Jurkat, Clone E6-1 (cell line): ENCODE measurements around the gene STXBP3. TPM values are rescaled to one million over a fixed set of nuclear protein-coding genes. Genes with fewer than 3 reads are reported as not detected.
"Not testable (repeated sequence)": the region's sequence is repeated elsewhere in the genome, so short reads cannot be mapped to it uniquely, and the experiment has no call there.

Experiments used
- DNase-seq: peaks from one replicate; pipeline ENCODE4 v3.0.0-alpha.2; 2011; ENCODE audit warnings: low read depth, low spot score
- H3K4me3 ChIP-seq: 2 replicates; pipeline ENCODE4 v1.5.1; 2011; ENCODE audit warnings: mild to moderate bottlenecking, low read length, control low read depth, moderate library complexity
- polyA plus RNA-seq: library from polyadenylated mRNA; unstranded; fragments of >200 nt; gene quantifications from one replicate; pipeline ENCODE4 v1.2.1, GENCODE V29; 2012; ENCODE audit warnings: missing spikeins; ENCODE audit not compliant: insufficient read length, insufficient read depth

The STXBP3 gene, protein sequence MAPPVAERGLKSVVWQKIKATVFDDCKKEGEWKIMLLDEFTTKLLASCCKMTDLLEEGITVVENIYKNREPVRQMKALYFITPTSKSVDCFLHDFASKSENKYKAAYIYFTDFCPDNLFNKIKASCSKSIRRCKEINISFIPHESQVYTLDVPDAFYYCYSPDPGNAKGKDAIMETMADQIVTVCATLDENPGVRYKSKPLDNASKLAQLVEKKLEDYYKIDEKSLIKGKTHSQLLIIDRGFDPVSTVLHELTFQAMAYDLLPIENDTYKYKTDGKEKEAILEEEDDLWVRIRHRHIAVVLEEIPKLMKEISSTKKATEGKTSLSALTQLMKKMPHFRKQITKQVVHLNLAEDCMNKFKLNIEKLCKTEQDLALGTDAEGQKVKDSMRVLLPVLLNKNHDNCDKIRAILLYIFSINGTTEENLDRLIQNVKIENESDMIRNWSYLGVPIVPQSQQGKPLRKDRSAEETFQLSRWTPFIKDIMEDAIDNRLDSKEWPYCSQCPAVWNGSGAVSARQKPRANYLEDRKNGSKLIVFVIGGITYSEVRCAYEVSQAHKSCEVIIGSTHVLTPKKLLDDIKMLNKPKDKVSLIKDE
- 25.9 TPM for polyA plus RNA-seq

DNA sequence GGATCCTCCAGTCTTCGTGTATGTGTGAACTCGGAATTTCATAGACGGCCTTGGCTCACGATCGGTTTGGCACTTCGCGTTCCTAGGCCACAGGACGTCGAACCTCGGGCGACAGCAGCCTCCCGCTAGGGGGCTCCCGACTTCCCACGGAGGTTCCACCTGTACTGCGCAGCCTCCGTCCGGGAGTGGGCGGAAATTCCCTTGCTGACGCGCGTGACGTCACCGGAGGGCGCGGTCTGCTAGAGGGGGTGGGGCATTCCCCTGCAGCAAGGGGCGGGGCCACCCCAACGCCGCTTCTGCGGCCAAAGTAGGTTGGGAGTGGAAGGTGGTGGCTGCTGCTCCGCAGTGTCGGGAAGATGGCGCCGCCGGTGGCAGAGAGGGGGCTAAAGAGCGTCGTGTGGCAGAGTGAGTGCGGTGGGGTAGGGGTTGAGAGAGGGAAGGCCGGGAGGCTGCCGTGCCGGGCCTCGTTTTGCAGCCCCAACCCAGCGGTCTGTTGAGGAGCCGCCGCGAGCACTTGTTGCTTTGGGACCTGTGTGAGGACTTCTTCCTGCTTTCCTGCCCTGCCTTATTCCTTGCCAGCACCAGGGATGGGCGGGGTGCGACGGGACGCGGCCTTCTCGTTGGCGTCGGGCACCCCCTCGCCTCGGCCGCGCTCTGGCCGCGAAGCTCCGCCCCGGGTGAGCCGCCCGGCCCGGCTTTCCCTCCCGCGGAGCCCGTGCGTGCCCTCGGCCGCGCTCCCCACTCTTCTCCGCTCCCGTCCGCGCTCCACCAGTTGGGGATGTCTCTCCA, at the start of gene STXBP3:
Gene STXBP3, plus strand, starts transcription at position 293 of the 789 bp plus-strand sequence. Its CDS starts 64 bp downstream, at position 357.
- peak; percentile 96 for DNase-seq
- H3K4me3 ChIP-seq, result peak within 1 kb of the TSS; percentile 85

DNA sequence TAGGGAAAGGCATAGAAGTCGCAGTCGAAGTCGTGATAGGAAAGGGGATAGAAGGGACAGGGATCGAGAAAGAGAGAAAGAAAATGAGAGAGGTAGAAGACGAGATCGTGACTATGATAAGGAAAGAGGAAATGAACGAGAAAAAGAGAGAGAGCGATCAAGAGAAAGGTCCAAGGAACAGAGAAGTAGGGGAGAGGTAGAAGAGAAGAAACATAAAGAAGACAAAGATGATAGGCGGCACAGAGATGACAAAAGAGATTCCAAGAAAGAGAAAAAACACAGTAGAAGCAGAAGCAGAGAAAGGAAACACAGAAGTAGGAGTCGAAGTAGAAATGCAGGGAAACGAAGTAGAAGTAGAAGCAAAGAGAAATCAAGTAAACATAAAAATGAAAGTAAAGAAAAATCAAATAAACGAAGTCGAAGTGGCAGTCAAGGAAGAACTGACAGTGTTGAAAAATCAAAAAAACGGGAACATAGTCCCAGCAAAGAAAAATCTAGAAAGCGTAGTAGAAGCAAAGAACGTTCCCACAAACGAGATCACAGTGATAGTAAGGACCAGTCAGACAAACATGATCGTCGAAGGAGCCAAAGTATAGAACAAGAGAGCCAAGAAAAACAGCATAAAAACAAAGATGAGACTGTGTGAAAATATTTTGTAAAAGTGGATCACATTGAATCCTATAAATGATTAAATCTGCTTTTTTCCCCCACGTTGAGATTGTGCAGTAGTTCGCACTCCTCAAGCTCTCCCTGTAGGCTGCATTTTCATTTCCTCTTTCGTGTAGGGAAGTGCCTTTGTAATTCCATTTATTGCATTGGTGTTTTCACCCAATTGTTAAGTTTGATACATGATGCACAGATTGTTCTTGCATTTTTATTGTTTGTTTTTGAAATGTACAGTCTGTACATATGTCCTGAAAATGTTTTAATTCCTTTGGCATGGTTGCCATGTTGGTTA, 46.8 kb upstream of the STXBP3 start:
- no peak for DNase-seq
- H3K4me3 ChIP-seq, result no peak overlapping the region

DNA sequence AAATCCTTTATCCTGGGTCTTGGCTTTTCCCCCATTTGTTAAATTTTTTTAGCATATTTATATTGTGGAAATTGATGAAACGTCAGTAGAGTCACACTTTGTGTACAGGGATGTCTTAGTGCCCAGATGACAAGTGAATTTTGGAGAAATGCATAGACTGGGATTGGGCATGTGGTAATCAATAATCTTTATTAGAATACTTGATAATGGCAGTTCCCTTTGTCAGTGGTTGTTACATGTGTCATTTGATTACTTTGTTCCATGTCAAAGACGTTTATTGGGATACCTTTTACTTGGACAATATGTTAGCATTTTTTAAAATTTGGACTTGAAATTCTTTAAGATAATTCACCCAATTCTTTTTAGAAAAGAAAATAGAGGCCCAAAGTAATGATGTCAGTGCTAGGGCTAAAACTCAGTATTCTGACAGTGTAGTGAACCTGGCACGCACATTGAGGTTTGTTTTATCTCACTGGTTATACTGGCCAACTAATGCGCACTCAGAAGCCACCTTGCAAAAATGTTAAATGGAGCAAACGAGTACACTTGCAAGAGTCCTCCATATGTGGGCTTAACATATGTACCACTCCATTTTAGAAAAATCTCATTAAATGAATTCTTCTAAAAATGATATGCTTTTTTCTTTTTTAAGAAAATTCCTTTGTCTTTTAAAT, 45.2 kb upstream of the STXBP3 start:
- no peak for DNase-seq
- no peak overlapping the region for H3K4me3 ChIP-seq

DNA sequence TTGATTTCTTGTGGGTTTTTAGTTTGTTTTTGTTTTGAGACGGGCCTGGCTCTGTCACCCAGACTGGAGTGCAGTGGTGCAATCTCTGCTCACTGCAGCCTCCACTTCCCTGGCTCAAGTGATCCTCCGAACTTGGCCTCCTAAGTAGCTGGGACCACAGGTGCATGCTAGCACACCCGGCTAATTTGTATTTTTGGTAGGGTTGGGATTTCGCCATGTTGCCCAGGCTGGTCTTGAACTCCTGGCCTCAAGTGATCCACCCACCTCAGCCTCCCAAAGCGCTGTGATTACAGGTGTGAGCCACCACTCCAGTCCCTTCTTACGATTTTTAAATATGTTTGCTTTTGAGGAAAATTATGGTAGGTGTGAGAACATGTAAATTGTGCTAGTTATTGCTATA, 44.4 kb upstream of the STXBP3 start:
- DNase-seq, H3K4me3 ChIP-seq: not testable (repeated sequence)

DNA sequence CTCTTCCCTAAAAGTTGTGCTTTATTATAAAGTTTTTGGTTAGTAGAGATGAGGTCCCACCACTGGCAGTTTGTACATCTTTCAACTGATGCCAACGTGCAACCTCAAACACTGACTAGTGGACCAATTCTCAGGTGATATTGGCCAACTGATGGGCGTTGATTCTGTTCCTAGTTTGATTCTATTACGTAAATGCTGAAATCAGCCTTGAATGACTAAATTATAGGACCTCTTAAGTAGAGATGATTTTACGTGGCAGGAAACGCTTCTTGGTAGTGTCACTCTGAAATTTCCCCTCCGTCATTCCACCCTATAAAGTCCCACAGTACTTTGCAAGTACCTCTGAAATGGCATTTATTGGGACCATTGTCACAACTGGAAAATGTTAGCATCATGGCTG, 42.5 kb upstream of the STXBP3 start:
- DNase-seq, result peak; percentile 37
- H3K4me3 ChIP-seq, result peak overlapping the region; percentile 17

DNA sequence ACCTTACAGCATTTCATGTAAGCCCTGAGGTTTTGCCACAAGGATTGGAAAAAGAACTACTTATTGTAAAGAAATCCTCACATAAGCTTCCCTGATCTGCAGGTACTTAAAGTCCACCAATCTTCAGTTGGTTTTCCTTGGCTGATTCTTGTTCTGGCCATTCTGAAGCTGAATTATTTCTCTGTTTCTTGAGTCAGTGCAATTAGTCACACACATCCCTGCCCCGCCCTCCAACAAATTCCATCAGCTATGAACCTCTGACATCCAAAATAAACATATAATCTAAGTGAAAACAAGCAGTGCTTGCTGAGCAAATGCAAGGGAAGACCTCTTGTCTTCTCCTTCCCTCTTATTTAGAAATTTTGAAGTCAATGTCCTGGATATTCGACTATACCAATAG, 42.0 kb upstream of the STXBP3 start:
- DNase-seq, result no peak
- H3K4me3 ChIP-seq, result no peak overlapping the region

DNA sequence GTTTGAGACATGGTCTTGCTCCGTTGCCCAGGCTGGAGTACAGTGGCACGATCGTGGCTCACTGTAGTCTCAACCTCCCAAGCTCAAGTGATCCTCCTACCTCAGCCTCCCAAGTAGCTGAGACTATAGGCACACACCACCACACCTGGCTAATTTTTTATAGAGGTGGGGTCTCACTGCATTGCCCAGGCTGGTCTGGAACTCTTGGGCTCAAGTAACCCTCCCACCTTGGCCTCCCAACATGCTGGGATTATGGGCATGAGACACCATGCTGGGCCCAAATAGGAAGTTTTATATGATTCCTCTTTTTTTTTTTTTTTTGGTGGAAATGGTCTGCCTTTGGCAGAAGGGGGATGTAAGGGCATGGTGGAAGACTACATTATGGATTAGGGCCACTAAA, 39.8 kb upstream of the STXBP3 start:
- no peak for DNase-seq
- H3K4me3 ChIP-seq, result no peak overlapping the region

DNA sequence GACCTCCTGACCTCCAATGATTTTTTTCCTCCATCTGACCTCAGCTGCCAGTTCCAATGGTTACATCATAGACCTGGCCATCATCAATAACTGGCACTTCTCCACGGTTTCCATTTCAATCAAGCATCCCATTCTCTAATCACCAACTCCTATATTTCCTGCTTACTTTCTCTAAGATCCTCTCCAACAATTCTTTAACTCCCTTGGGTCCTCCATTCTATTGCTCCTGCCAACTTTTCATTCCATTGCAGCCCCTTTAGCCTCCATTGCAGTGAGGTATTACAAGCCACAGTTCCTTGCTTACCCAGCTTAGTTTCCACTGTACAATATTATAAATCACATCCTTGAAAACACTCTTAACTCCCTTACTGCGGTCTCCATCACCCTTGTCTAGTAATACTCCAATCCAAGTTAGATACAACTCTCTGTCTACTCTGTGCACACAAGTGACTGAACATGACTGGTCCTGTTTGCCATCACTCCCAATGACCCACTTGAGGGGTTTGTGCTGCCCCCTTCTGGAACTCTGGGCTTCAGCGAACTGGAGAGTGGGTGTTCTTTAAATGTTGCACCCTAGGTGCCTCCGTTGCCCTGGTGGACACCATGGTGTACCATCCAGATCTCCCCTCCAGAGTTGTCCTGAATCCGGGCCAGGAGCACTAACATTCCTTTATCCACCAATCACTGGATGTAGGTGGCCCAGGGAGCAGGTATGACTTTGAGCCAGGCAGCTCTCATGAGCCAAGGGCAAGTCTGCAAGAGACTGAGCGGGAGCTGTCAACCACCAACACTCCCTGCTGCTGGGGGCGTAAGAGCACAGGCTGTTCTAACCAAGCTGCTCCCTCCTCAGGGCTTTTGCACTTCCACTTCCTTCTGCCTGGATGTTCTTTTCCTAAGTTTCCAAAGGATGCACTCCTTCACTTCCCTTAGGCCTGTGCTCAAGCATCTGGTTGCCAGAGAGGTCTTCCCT, 37.5 kb upstream of the STXBP3 start:
- DNase-seq, result peak; percentile 54
- no peak overlapping the region for H3K4me3 ChIP-seq

DNA sequence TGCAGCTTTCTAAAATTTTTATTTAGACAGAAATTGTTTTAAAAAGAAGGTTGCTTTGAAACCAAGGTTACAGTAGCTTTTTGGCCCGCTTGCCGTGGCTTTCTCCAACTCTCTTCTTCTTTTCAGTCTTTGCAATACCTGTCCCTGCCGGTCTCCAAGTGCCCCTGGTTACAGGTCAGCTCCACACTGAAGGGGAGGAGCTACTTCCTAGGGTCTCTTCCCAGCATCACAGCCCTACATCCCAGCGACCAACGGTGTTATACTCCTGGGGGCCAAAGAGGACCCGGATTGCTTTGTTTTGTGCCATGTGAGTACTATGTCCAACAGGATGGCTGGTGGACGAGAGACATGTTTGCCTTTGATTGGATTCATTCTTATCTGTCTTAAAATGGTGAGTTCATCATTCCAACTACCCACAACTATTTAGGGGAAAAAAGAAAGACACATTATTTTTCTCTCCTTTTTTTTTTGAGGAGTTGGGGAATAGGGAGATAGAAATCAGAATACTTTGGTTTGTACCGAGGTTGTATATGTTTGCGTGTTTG, 33.8 kb upstream of the STXBP3 start, which contains the start of gene FNDC7:
Gene FNDC7, plus strand, starts transcription at position 303 of the 545 bp plus-strand sequence. Its CDS starts 26 bp downstream, at position 329.
- no peak within 1 kb of the TSS for H3K4me3 ChIP-seq
- no peak for DNase-seq

DNA sequence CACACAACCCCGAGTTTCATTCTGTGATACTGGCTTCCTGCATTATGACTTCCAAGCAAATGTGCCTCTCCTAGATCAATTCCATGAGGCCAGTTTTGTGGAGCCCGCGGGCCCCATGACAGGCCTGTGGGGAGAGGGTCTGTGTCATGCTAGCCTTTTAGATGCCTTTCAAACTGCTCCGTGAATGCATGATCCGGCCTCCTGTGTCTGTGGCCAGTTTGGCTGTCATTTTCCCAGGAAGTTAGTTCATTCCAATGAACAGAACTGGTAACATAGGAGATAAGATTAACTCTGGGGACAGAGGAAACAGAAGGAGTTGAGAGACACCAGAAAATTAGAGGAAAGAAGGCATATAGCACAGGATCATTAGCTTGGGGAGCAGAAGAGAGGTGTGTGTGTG, 30.5 kb upstream of the STXBP3 start:
- H3K4me3 ChIP-seq, result no peak overlapping the region
- DNase-seq, result no peak

DNA sequence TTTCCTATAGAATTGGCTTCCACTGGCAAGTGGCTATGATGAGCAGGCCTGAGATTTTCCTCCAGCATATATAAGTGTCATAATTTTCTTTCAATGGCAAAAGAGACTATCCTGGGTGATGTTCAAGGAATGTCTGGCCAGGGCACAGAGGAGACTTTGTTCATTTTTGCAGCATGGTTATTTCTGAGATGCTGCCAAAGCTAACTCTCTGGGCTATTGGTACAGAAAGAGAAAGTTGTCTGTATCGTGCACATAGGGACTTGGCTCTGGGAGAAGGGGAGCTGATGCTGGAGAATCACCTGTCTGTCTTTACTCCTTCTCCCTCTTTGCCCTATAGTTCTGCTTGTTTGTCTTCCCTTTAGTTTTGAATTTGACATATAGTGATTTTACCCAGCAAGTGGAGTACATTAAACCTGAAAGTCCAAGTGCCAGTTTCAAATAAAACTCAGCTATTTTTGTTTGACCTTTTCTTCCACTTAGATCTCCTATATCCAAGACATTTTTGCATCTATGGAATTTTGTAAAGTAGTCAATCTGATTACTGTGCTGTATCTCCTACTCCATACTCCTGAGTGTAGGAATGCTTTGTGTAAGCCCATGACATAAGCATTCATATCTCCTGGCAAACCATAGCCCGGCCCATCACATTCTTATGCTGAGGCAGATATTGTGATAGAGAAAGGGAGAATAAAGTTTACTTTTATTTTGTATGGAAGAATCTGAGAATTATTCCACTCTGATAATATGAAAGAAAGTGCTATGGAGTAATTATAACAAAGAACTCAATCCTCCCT, 29.8 kb upstream of the STXBP3 start:
- no peak for DNase-seq
- H3K4me3 ChIP-seq, result no peak overlapping the region

DNA sequence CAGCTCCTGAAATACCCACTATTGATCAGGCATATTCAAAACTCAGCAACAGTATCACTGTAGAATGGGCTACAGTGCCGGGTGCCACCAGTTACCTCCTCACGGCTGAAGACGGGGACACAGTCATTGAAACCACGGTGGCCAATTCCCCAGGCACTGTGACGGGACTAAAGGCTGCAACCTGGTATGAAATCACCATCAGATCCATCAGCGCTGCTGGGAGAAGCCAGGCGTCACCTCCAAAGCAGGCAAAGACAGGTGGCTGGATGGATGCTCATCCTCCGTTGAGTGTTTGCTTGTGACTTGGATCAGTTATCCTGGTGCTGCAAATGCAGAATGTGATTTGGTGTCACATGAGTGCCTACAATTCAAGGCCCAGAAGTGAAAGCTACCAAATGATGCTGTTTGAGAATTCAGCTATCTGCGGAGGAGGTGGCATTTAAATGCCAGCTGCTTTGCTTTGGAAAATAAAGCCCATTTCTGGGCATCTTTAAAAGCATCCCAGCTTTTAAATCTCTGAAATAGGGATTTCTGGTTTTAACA, 28.6 kb upstream of the STXBP3 start:
- no peak overlapping the region for H3K4me3 ChIP-seq
- DNase-seq, result no peak

DNA sequence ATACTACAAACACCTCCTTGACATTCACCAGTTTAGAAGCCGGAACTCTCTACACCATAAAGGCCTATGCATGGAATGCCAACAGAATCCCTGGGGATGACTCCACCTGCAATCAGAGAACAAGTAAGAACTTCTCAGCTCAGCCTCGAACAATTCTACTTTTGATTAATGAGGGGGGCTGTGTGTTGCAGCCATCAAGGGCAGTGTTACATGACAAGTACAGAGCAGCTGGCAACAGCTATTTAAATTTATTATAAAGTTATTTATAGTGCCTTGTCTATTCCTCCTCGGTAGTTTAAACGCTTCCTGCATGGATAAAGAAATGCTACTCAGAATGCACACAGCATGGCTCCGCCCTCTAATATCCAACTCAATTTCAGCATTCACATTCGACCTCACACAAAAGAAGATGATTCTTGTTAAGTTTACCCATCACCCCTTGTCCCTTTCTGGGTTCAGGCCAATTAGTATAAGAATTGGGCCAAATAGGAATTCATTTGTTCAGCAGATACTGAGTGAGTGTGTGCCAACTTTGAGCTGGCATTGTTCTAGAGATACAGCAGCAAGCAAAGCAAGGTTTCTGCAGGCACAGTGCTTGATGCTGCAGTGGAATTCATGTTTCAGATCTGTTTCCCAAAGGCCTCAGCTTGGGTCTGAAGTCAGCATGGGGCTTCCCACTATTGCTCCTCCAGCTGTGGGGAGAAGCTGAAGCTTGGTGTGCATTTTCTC, 27.4 kb upstream of the STXBP3 start:
- DNase-seq, result no peak
- H3K4me3 ChIP-seq, result no peak overlapping the region

DNA sequence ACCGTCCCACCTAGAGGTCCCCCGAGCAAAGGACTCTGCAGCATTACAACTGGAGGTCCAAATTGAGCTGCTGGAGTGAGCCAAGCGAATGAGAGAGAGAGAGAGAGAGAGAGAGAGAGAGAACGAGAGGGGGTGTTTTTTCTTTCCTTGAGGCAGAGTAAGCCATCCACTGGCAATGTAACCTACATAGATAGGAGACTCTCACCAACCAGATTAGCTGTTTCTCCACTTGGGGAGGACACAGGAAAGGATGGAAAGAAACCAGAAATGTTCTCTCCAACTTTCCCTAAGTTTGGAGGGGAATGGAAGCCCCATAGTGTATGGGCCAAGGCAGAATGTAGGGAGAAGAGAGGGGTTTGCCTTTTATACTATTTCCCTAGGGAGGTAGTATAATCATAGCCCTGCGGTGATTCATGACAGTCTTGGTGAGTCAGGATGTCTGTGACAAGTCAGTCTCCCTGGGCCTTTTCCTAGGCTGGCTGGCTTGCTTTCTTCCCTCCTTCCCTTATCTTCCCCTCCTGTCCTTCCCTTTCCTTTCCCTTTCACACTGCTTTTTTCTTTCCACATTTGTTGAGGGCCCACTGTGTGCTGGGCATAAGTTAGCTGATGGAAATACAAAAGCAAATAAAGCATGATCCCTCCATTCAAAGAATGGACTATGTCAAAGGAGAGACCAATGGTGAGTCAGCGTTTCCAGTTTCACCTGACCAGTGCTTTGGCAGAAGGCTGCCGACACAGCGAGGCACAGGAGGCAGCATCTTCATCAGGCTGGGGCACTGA, 26.6 kb upstream of the STXBP3 start:
- no peak for DNase-seq
- no peak overlapping the region for H3K4me3 ChIP-seq

DNA sequence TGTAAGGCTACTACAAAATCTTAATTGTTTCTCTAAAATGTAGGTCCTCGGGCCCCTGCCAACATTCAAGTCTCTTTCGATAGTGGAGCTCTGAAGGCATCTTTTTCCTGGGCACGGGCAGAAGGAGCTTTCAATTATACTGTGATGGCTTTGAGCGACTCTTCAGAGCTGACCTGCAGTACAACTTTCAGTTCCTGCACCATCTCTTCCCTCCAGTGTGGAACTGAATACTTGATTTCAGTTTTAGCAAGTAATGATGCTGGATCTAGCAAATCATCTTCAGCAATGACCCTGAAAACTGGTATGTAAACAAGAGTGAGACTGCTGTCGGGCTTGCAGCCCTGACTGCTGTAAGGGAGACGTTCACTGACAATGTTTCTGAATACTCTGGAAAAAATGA, 24.2 kb upstream of the STXBP3 start:
- no peak overlapping the region for H3K4me3 ChIP-seq
- no peak for DNase-seq
